ENCODE data around the gene DNAJB5.

- TF ChIP-seq MXI1 (IDR thresholded peaks at IDR 0.05; ENCODE audit: low read depth, low read length) (no peak), ZFP36 (IDR thresholded peaks at IDR 0.05; ENCODE audit: low read depth, low read length, partially characterized antibody) (no peak), ZNF24 (IDR thresholded peaks at IDR 0.05) (no peak), YY1 (IDR thresholded peaks at IDR 0.05; ENCODE audit: borderline replicate concordance in 1 of 3, control insufficient read depth in 1 of 3, extremely low read depth in 1 of 3, insufficient read depth in 3 of 3, insufficient read length in 1 of 3, insufficient replicate concordance in 2 of 3, low read depth in 1 of 3, low read length in 2 of 3) (no peak), PREB (CRISPR knock-in tag; IDR thresholded peaks at IDR 0.05) (no peak), FOS (IDR thresholded peaks at IDR 0.05; ENCODE audit: extremely low read depth, insufficient read length) (no peak), ZC3H8 (IDR thresholded peaks at IDR 0.05) (no peak), TEAD2 (tag; IDR thresholded peaks at IDR 0.05) (no peak), ZNF57 (CRISPR knock-in tag; IDR thresholded peaks at IDR 0.05) (no peak), EZH2 (IDR thresholded peaks at IDR 0.05; ENCODE audit: borderline replicate concordance, low read depth, low read length) (no peak), TCF7L2 (IDR thresholded peaks at IDR 0.05; ENCODE audit: low read depth, low read length) (no peak), CBFA2T3 (IDR thresholded peaks at IDR 0.05) (no peak)
Observed at GRCh38 chr9:34974664-34975063, 14.9 kb upstream of the DNAJB5 start.
